Inflammatory macrophage treated with lipopolysaccharide for 4 hours (primary cell): Measurements from ENCODE around the gene SMTNL2.
"Not testable (repeated sequence)": the region's sequence is repeated elsewhere in the genome, so short reads cannot be mapped to it uniquely, and the experiment has no call there.

ENCODE experiments used
- DNase-seq: peaks from one replicate; pipeline ENCODE4 v3.0.0-alpha.2; 2020

Gene SMTNL2

DNA sequence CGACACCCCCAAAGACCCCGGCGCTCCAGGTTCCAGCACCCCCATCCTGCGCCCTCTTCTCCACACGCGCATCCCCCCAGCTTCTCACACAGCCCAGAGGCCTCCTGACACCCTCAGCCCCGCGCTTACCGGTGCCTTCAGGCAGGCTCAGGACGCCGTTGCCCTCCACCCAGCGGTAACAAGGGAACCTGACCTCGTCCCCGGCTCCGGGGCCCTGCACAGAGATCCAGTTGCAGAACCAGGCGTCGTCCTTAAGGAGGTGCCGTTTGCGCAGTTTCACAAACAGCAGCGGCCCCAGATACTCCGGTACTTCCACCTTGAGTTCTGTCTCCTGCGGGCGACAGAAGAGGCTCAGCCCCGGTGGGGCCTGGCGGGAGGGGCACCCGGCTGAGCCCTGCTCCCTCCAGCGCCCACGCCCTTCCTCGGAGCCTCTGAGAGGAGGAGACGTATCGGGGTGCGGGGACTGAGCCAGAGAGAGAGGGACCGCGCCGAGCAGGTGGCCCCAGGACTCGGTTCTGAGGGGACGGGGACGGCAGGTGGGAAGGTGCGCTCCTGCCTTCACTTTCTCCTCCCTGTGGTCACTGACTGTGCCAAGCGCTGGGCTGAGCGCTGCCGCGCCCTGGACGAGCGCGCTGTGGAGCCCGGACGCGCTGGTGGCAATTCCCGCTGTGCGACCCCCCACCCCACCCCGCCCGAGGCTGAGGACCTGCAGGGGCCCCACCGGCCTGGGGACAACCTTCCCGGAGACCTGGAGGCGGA, 55.2 kb downstream of the SMTNL2 start:
- peak; percentile 32 for DNase-seq

DNA sequence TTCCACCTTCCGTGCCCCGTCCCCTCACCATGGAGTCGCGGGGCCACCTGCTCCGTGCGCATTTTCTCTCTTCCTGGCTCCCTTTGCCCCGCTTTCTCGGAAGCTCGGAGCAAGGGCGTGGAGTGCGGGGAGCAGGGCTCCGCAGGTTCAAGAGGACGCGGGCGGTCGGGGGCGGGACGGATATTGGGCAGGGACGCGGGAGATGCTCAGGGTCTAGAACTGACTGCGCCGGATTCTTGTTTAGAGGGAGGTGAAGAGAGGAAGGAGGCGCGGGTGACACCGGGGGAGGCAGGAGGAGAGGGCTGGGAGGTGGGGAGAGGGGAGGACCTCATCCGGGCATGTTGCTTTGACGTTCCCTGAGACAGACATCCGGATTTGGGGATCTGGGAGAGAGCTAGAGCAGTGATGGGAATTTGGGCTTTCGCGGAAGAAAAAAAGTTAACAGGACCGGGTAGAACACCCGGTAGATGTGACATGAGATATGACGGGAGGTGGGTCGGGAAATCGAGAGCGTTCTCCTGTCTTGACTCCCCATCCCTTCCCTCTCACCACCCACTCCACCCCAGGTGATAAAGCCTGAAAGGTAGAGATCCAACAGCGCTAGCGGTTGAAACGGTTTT, 56.4 kb downstream of the SMTNL2 start:
- DNase-seq = not testable (repeated sequence)

DNA sequence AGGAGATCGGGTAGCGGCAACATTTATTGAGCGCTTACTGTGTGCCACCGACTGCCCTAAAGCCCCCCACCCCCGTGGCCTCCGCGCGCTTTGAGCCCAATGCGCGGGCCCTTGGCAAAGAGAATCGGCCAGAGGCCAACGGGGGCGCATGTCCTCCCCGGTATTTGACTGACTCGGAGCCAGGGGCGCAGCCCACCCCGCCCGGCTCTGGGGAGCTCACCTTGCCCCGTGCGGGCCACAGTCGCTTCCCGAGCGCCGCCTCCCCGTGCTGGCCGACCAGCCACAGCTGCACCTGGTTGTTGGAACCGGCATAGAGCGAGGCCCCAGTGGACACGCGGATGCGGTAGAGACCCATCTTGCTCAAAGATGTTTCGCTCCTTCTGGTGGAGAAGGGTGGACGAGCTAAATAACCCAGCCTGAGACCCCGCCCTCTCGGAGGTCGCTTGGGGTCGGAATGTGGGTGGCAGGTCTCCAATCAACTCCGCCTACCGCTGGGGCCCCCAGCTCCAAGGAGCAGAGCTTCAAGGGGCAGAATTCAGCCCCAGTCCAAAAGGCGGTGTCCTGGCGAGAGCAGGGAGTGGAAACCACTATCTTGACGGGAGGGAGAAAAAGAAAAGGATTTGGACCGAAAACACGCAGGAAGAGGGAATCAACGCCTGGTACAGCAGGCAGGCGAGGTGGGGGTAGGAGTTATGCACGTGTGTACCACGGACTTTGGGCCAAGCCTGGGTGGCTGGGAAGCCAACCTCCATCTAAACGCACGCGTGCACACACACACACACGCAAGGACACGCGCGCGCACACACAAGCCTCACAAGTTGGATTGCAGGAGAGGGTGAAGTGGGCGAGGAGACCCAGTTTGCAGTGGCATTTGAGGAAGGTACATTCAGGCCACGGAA, 57.2 kb downstream of the SMTNL2 start, which contains the start of gene ALOX15:
TSS of gene ALOX15 (minus strand) at position 382 of the 899 bp plus-strand sequence. CDS start at position 355, 27 bp downstream.
- no peak for DNase-seq

DNA sequence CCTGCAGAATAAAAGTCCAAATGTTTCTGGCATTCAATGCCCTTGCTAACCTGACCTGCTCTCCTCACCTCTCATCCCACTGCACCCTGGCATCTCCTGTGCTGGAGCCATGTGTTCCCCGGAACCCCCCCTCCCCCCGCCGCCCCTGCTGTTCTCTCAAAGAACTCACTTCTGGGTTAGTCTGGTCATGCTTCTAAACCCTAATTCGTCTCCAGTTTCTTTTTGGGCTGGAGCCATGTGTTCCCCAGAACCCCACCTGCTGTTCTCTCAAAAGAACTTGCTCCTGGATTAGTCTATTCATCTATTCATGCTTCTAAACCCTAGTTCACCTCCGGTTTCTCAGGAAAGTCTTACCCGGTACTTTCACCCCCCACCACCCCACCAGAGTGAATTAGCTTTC, 58.0 kb downstream of the SMTNL2 start:
- no peak for DNase-seq

DNA sequence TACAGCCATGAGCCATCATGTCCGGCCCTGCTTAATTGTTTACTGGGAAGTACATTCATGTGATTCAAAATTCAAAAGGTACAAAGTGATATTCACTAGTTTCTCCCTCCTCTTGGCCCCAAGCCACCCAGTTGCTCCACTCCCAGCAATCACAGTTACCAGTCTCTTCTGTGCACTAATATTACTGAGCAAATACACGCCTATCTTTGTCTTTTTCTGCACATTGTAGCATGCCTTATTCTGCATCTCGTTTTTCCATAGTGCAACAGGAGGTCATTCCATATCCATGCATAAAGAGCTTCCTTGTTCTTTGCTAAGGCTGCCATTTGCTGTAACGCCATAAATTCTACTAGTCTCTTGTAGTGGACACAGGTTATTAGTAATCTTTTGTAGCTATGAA, 59.3 kb downstream of the SMTNL2 start:
- no peak for DNase-seq

DNA sequence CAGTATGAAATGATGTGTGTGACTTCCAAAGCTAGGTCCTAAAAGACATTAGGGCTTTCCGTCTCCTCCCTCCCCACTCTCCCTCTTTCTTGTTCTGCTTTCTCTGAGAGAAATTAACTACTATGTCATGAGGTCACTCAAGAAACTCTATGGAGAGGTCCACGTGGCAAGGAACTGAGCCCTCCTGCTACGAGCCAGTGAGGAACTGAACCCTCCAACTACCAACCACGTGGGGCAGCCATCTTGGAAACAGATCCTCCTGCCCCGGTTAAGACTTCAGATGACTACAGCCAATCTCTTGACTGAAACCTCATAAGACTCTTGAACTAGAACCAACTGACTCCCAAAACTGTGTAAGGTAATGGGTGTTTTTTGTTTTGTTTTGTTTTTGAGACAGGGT, 61.3 kb downstream of the SMTNL2 start:
- DNase-seq = peak; percentile 88

DNA sequence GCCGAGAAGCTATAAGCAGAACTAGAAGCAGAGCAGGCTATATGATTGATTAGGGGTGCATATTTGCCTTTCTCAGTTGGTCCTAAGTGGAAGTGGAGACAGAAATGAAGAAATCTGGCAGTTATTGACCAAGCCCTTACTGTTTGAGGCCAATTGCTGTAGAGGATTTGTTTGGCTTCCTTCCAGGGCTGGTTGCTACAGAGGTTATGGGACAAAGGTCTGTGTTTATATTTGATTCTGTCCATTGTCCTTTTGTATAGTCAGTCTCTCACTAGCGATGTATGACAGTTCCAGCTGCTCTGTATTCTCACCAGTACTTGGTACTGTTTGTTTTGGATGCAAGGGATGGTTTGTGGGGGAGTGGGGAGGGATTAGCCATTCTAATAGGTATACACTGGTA, 64.4 kb downstream of the SMTNL2 start:
- peak; percentile 61 for DNase-seq

DNA sequence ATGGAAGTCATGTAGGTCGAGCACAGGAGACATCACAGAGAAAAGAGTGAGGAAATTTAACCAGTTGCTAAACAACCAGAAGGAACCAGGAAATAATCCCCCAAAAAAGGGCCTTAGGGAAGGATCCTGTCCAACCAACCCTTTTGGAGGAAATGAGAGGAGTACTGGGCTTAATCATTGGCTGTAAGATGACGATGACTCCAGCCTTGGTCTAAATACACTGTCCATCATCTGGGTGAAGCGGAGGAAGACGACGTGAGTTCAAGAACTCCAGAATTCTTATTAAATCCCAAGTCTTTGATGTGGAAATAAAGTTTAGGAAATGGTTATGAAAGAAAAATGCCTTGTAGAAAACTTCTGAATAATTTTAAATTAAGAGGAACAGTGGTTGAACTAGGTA, 68.7 kb downstream of the SMTNL2 start:
- DNase-seq = no peak

DNA sequence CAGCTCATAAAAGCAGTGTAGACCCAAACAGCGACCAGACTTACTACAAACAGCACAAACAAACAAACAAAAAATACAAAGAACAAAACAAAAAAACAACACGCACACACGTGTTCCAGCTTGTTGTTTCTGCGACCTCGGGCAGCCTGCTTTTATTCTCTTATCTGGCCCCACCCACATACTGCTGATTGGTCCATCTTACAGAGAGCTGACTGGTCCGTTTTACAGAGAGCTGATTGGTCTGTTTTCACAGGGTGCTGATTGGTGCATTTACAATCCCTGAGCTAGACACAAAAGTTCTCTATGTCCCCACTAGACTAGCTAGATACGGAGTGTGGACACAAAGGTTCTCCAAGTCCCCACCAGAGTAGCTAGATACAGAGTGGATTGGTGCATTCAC, 71.6 kb downstream of the SMTNL2 start:
- DNase-seq = not testable (repeated sequence)

DNA sequence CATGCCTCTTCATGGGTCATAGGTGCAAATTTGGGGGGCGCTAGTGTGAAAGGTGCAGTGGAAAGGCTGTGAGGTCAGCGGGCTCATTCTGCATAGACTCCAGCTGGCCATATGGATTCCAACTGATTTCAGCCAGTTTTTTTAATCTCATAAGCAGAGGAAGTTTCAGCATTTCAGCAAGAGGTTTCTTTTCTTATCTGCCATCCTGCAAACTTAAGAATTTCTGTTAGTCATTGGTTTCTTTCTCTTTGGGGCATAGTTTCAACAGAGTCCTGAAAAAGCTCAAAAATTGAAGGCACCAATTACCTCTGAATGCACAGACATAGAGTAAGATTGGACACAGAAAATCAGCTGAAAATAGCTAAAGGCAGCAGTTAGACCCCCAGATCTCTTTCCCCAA, 73.3 kb downstream of the SMTNL2 start:
- DNase-seq = peak; percentile 33
